HFF-Myc (cell line): ENCODE measurements around the gene IWS1.
"Not testable (repeated sequence)": the region's sequence is repeated elsewhere in the genome, so short reads cannot be mapped to it uniquely, and the experiment has no call there.

ENCODE experiments used
- DNase-seq: peaks from one replicate; pipeline ENCODE4 v3.0.0-alpha.2; 2011; ENCODE audit warnings: low read depth; ENCODE audit errors: extremely low read depth
- H3K4me3 ChIP-seq: replicated peaks from 2 replicates; pipeline ENCODE4 v1.5.1; 2011; ENCODE audit warnings: low read depth, mild to moderate bottlenecking, control low read depth, low read length
- TF ChIP-seq, protein P1 (sequence below): IDR thresholded peaks from 2 replicates; pipeline ENCODE4 v1.5.1; 2012; ENCODE audit warnings: mild to moderate bottlenecking, low read depth, low read length, control low read depth; ENCODE audit errors: missing control alignments

Gene IWS1

GRCh38 chr2:127530245-127531140 lies 4.2 kb upstream of the IWS1 start:
- H3K4me3 ChIP-seq: no peak overlapping the region
- DNase-seq: no peak
- TF ChIP-seq, protein P1, sequence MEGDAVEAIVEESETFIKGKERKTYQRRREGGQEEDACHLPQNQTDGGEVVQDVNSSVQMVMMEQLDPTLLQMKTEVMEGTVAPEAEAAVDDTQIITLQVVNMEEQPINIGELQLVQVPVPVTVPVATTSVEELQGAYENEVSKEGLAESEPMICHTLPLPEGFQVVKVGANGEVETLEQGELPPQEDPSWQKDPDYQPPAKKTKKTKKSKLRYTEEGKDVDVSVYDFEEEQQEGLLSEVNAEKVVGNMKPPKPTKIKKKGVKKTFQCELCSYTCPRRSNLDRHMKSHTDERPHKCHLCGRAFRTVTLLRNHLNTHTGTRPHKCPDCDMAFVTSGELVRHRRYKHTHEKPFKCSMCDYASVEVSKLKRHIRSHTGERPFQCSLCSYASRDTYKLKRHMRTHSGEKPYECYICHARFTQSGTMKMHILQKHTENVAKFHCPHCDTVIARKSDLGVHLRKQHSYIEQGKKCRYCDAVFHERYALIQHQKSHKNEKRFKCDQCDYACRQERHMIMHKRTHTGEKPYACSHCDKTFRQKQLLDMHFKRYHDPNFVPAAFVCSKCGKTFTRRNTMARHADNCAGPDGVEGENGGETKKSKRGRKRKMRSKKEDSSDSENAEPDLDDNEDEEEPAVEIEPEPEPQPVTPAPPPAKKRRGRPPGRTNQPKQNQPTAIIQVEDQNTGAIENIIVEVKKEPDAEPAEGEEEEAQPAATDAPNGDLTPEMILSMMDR: no peak

DNA sequence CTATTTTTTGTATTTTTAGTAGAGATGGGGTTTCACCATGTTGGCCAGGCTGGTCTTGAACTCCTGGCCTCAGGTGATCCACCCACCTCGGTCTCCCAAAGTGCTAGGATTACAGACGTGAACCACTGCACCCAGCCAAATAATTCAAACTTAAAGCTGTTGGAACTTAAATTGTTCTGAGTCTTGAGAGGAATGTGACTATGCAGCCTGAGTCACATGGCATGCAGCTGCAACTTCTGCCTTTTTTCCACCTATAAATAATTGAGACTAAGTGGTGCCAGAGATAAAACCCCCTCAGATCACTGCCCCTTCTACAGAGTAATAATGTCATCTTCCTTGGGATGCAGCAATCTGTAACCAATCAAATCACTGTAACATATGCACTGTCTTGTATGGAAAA lies 3.1 kb upstream of the IWS1 start:
- DNase-seq, H3K4me3 ChIP-seq: not testable (repeated sequence)

GRCh38 chr2:127528487-127528886 lies 2.2 kb upstream of the IWS1 start:
- DNase-seq: no peak
- no peak overlapping the region for H3K4me3 ChIP-seq

GRCh38 chr2:127527001-127527804 lies 914 bp upstream of the IWS1 start:
- TF ChIP-seq, protein P1: no peak
- no peak for DNase-seq
- H3K4me3 ChIP-seq: peak overlapping the region; percentile 87

More at GRCh38 chr2:127528487-127528886, 2.2 kb upstream of the IWS1 start:
- TF ChIP-seq, protein P1: no peak

GRCh38 chr2:127525691-127526131 lies 578 bp downstream of the IWS1 start:
- TF ChIP-seq, protein P1: no peak
- no peak for DNase-seq
- H3K4me3 ChIP-seq: peak overlapping the region; percentile 87

DNA sequence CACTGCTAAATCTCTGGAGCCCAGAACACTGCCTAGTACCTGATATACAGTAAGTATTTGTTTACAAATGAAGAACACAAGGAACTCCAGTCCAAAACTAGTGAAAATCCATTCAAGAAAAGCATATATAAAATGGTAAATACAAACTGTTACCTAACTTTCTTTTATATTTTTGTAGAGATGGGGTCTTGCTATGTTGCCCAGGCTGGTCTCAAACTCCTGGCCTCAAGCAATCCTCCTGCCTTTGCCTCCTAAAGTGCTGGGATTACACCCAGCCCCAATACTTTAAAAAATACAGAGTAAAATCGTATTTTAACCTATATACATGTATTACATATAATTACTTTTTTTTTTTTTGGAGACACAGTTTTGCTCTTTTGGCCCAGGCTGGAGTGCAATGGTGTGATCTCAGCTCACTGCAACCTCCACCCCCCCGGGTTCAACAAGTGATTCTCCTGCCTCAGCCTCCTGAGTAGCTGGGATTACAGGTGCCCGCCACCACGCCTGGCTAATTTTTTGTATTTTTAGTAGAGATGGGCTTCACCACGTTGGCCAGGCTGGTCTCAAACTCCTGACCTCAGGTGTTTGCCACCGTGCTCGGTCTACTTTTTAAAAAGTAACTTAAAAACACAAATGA lies 2.0 kb downstream of the IWS1 start:
- DNase-seq: not testable (repeated sequence)
- H3K4me3 ChIP-seq: peak overlapping the region; percentile 11; the same call in 1 of the 2 replicates

DNA sequence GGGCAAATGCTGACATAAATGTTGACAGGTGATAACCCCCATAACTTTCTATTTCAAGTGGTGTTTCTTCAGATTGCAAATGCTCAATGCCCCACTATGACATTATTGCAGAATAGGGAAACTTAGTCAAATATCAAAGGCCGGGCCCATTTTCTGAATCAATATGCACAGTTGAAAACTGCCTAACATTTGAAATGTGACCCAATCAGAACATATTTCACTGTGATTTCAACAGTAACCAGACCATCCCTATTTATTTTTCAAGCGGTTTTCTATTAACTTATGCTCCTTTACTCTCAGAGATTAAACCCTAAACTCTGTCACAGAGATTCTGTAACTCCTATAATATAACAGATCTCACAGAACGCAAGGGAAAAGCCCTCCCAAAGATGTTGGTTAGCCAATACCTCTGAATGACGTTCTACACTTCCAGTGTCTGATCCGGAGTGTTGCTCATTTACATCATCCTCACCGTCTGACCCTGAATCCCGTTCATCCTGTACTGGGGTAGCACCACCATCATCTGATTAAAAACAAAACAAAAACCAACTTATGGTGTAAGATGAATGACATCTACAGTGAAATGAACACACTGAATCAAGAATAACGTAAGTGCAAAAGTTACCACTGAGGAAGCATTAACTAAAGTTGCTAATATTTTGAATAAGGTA lies 2.9 kb downstream of the IWS1 start:
- no peak for DNase-seq
- H3K4me3 ChIP-seq: no peak overlapping the region
- TF ChIP-seq, protein P1: no peak
